NT2/D1 (cell line): Measurements from ENCODE around the gene TMPRSS13.

Source experiments
- SUZ12 ChIP-seq: IDR thresholded peaks from 2 replicates; pipeline ENCODE4 v1.6.1; 2011; ENCODE audit not compliant: insufficient read length, insufficient read depth; ENCODE audit errors: extremely low read depth
- YY1 ChIP-seq: IDR thresholded peaks from 2 replicates; pipeline ENCODE4 v1.6.1; 2011; ENCODE audit not compliant: insufficient read length, insufficient read depth
- ZNF274 ChIP-seq: IDR thresholded peaks from 2 replicates; pipeline ENCODE4 v1.6.1; 2011; ENCODE audit warnings: mild to moderate bottlenecking, low read depth, low read length

- TF ChIP-seq ZNF274 = no peak
- TF ChIP-seq YY1 = no peak
- TF ChIP-seq SUZ12 = no peak
These were observed 61.1 kb downstream of the TMPRSS13 start for GRCh38 chr11:117868088-117868487.
